HG02852 (cell line): Measurements from ENCODE around the gene ATF6.

Source experiments
- ATAC-seq: cut with Tn5 transposase; IDR thresholded peaks from one replicate; pipeline ENCODE4 v1.9.1; 2021; ENCODE audit warnings: mild to moderate bottlenecking, moderate library complexity; ENCODE audit not compliant: unreplicated experiment

Gene ATF6

DNA sequence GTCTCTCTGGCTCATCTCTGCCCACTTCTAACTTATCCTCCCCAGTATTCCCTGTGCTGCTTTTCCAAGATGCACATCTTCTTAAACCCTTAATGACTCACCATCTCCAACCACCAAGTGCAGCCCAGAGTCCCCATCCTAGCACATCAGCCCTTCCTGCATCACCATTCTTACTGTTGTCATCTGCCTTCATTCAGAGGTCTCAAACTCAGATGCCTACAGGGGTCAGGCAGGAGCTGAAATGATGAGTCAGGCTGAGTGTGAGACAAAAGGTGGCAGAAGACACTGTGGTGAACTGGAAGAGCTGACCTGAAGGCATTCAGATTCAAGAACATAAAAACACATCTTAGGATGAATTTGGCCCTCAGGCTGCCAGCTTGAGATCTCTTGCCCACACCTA lies 223.0 kb downstream of the ATF6 start:
- ATAC-seq: no peak

DNA sequence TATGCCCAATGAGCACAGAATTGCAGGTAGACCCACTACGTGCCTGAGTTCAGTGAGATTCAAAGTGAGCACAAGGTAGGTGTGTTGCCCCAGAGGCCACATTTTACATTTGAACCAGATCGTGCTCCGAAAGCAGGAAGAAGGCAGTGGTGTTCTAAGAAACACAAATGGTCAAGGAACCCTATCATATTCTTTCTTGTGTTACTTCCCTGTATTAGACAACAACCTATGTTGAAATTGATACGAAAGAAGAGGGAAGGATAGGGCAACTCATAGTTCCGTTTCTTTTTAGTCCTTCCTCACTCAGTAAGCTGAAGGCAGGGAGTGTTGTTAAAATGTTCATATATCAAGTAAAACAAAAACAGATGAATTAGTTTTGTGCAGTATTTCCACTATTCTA lies 223.7 kb downstream of the ATF6 start:
- no peak for ATAC-seq

DNA sequence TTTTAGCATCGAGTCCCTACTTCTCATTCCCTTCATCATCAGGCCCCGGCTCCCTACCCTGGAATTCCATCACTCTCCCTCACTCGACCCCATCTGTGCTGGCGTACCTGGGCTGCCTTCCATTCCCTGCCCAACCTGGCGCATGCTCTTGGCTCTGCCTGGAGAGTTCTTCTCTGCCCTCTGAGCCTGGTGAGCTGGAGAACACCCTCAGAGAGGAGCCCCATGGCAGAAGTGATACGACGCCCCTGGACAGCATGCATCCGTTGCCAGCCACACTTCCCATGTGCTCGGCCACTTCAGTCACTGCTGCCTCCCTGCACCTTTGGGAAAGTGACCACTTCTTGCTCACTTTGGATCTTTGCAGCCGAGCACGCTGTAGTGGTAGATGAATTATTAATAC lies 227.5 kb downstream of the ATF6 start:
- no peak for ATAC-seq

DNA sequence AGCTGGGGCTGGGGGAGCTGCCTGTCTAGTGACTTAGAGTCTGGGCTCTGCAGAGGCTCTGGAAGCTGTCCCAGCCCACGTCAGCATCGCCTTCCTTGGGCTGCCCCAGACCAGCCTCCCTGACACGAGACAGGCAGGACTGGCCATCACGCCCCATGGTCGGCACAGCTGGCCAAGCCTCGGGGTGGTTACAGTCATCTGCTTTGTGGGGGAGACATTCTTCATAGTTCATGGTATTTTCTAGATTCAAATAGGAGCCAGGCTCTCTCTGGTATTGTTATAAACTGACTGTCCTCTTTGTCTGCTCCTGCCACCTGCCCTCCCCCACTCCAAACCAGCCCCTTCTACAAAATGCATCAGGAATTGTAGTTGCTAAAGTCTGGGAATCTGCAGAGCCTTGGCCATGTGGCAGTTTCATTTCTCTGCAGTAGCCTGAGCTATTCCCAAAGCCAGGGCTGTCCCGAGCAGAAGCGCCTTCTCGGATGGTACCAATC lies 228.1 kb downstream of the ATF6 start:
- ATAC-seq: no peak

DNA sequence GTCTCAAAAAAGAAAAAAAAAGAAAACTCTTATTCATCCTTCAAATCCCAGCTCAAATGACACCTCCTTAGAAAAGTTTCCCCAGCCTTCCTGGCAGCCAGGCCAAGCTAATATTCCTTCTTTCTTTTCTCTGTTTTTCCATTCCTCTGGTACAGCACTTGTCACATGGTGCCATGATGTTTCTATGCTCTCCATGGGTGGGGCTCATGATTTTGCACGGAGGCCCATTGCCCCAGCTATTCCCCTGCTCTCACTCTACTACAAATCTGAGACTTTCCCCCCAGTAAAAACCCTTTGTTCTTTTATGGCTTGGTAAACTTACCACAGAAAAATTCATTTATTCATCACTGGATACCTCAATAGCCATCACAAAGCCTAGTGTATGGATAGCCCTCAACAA lies 231.0 kb downstream of the ATF6 start:
- ATAC-seq: no peak

DNA sequence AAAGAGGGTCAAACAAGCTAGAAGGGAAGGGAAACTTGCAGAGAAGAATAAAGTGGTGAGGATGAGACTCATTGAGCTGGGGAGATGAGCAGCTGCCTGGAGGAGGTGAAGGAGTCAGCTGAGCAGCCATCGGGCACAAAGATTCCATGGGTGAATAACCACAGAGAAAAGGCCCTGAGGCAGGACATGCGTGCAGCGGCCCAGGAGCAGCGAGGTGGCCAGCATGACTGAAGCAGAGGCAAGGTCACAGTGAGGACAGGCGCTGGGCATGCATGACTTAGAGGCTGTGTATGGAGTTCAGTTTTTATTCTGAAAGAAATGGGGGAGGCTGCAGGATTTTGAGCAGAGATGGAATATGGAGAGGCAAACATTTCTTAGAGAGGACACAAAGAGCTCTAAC lies 232.7 kb downstream of the ATF6 start:
- no peak for ATAC-seq

DNA sequence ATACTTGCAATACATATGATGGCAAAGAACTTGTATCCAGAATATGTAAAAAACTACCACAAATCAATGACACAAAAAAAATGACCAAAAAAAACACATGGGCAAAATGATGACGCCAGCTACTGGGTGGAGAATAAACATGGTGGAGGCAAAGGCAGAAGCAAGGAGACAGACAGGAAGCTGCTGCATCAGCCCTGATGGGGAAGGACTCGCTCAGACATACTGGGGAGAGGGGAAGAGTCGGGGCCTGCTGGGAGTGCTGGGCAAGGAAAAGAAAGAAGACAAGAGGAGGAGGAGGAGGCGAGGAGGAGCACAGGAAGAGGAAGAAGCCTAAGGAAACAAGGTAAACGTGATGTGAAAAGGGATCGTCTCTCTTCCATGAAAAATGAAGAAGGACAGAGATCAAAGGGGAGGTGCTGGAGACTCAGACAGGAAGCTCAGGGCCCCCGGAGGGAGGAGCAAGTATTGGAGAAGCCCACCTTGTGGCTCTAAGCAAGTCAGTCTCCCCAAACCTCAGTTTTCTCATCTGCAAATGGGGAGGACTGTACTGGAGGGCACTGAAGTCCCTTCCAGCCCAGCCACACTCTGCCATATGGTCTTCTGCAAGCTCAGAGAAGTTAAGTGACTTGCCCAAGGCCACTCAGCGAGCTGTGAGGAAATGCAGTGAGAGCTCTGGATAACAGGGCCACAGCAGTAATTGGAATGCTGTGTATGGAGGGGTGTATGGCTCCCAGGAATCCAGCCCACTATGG lies 233.4 kb downstream of the ATF6 start:
- ATAC-seq: no peak

DNA sequence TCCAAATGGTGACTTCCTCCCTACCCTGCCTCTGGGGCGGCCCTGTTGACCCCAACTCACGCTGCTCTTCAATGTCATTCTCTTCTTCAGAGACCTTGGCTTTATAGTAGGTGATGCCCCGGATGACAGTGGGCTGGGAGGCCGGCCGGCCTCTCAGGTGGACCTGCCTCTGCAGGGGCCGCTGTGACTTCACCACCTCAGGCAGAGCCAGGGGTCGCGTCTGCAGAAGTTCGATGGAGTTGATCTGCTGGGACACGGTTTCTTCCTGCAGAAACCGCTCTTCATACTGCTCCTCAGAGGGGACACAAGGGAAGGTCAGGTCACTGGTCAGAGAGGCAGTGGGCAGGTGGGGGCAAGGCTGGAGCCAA lies 233.9 kb downstream of the ATF6 start:
- ATAC-seq: no peak

DNA sequence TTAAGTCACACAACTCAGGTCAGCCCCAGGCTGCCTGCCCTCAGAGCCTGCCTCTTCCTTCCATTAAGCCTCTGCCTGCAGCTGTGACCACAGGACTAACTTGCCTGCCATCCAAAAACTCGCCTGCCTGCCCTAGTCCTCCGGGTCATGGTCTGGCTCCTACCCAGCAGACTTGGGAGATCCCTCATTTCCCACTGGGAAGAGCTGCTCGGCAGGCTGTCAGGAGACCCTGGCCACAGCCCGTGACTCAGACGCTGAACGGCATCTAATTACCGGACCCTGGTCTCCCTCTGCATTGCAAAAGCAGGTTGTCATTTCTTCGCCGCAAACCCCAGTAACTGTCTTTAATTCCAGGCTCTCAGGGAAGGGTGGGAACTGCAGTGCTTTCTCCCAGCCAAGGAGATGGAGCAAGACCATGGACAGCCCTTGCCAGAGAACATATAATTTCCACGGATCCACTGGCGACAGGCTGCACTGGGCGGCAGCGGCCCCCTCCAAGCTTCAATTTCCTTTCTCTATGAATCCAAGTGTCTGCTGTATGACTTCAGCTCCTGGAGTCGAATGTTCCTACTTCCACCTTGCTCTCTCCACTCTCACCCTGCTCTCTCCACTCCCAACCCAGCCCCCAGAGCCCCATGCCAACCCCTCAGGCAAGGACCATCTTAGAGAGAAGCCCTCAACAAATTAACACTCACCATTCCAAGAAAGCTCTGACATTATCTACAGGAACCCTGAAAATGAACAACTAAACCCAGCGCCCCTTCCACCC lies 237.1 kb downstream of the ATF6 start:
- ATAC-seq: no peak

DNA sequence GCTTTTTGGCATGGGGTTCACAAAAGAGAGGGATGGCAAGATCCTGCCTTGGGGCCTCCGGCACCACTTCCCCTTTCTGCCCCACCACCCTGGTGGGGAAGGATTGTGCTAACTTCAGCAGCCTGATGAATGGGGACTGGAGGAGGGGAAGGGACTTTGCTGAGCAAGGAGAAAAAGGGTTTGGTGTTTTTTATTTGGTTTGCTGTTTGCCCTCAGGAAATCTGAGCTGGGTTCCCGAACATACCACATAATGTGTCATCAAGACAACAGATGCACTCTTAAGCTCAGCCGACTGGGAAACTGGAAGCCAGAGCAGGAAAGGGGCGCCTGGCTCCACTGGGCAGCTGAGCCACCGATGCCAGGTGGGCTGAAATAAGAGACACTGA lies 237.7 kb downstream of the ATF6 start:
- ATAC-seq: no peak

DNA sequence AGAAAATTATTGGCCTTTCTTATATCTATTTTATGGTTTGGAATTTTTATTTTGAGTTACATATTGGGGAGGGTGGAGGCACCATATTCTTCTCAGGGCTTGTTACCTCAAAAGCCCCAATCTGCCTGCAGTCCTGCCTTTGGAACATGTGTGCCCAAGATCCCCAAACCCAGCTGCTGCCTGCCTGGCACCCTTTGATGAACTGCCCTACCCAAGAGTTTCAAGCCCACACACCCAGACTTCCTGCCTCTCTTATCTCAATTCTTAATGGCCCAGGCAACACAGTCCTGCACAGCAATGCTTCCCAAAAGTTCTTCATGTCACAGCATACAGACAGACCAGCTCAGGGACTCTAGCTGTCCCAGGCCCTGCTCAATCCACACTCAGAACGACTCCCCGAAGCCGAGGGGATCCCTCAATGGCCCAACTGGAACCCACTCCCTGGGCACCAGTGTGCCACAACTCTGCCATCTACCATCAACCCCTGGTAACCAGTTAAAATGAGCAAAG lies 238.4 kb downstream of the ATF6 start:
- ATAC-seq: no peak

DNA sequence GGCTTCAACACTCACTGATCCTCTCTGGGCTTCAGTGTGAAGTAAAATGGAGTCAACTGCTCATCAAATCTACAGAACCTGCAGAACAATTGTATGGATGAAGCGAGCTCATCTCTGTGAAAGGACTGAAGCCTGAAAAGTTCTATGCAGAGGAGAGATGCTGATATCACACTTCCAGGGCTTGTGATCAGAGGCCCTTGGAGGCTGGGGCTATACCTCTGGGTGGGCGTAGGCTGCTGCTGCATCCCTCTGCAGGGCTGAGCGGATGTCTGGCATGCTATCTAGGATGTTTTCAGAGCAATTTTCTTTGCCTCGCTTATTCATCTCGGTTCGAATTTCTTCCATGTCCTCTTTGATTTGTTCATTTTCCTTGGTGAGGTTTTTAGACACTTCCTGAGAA lies 240.0 kb downstream of the ATF6 start:
- ATAC-seq: no peak

DNA sequence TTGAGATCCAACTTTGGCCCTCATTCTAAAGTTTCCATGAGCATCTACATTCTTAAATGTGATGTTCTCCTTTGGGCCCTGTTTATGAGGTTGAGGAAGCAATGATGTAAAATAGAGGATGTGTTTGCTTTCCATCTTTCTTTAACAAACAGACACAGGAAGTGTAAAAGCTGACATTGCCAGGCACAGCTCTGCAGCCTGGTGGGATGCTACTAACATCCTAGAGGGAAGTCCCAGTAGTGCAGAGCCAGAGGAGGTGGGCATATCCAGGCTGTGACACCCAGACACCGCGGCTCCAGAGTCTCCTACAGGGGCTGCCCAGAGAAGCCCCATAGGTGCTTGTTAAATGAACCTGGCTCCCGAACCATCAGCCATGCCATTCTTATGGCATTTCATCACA lies 241.3 kb downstream of the ATF6 start:
- no peak for ATAC-seq

DNA sequence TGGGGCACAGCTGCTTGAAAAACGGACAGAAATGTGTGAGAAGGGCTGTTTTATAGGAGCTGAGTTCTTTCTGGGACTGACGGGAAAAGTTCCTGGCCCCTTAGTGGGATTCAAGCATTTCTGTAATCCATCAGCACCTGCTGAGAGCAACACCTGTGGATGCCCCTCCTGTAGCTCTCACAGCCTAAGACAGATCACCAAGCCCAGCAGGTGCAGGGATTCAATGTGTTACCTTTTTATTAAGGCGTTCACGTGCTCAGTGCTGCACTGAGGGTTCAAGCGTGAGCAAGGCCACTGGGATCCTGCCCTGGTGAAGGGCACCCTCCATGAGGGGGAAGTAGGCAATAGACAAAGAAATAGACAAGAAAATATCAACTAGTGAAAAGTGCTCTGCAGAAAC lies 242.7 kb downstream of the ATF6 start:
- no peak for ATAC-seq

DNA sequence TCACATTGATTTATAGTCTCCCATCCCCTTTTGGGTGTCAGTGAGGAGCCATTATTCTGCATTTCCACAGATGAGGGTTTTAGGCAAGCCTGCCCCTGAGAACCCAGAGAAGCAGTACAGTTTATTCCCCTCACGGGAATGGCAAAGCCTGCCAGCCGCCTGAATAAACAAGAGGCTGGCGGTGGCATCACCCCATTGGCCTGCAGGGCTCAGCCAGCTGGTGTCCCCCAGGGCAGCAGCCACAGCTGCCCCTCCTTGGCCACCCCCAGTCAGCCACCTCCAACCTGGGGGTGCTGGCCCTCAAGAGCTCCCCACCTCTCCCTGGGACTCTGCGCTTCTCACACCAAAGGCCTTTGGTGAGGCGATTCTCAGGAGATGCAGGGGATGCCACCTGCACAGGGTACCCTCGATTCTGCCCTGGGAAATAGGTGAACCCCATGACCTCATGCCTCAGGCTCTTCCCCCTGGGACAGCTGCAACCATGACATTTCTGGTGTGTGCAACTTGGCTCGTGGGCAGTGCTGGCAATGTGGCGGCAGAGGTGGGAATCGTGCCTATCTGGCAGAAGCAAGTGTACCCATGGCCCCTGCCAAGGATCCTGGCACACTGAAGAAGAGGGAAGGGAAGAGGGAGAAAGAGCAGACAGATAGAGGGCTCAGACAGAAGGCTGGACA lies 243.5 kb downstream of the ATF6 start:
- ATAC-seq: no peak

DNA sequence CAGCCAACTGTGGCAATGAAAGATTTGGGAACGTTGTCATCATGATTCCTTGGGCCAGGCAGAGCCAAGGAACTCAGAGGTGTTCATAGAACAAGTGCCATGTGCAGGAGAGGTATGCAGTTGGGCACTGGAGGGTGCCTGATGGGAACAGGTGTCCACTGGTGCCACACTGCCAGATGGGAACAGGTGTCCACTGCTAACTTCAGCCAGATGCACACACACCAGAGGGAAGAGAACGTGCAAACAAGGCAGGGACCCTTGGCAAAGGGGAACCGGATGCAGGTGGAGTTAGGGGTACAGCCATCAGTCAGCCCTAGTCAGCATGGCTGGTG lies 244.0 kb downstream of the ATF6 start:
- ATAC-seq: no peak

DNA sequence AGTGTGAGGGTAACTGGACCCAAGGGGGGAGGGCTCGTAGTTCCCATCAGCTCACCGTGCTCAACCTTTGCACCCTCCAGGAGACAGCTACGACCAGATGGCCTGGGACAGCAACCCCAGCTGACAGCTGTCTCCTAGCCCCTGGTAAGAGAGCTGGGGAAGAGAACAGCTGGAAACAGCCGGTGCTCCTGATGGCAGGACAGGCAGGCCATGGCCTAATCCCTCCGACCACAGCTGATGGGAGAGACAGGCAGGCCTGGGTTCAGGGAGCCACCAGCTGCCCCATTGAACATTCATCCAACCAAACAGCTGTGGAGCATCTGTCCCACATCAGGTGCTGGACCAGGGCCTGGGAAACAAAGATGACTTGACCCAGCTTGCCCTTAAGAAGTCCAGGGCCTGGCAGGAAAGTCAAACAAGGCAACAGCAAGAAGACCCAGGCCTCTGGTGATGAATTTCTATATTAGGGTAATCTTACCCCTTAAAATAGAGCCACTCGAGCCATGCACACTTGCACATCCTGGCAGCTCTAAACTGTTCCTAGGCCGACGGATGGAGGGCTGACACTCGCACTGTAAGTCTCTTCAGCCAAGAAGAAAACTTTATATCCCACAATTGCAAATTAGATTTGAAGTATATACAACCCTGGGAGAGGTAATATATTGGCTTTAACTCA lies 245.4 kb downstream of the ATF6 start:
- ATAC-seq: no peak

DNA sequence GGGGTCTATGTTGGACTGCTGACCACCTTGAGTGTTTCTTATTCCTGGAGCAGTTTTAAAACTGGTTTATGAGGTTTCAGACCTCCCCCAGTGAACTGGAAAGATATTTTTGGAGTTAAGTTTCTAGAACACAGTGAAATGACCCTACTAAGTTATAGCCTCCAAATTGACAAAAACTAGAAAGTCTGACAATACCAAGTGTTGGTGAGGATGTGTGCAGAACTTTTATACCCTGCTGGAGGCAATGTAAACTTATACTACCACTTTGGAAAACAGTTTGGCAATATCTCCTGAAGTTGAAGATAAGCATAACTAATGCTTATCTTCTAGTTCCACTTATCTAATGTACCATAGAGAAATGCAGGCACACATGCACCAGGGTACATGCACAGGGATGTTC lies 247.2 kb downstream of the ATF6 start:
- no peak for ATAC-seq
